Measurements from ENCODE around the gene PCDHGC5. TPM values are rescaled to one million over a fixed set of nuclear protein-coding genes. Genes with fewer than 3 reads are reported as not detected.
A peak's percentile ranks its signal among the peaks of the same experiment; 100 is the strongest.

PCDHGC5 gene
- total and polyA plus RNA-seq, 2 of the 8 experiments (the other 6 are each of a cell fraction or from before 2014, with no cell fraction given): 0.41 to 1.1 TPM

DNA sequence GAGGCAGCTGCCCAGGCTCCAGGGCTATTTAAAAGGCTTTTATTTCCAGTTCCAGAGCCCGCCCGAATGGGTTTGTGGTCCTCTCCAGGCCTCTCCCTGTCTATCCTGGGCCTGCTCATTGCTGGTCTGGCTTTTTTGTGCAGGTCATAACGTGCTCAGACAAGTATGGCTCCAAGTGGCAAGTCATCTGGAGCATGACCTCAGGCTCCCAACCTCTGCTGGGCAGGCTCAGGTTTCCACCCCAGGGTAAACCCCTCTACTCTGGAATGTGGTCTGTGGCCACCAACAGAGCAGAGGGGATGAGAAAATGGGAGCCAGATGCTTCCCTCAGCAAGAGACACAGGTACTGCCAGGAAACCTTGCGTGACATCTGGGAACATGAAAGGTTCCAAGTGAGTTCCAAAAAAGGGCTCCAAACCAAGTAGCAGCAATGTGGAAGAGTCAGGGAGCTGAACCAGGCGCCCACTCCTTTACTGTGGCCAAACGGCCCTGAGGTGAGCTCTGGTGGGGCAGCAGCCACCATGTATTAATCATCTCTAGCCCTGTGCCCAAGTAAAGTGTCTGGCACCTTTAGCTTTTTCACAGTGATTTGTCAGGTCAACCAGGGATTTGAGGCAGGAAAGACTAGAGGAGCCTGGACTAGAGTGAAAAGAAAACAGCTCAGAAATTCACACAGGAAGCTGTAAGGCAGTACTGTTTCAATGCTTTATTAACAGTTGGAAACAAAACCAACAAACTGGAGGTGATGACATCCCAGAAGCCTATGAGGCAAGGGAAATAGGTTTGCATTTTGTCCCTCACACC lies 25.7 kb downstream of the PCDHGC5 start:
- Histone ChIP-seq H4K8ac (ENCODE audit: extremely low read depth, insufficient read depth, low read length) (no peak overlapping the region), H2BK120ac (replicated peaks; ENCODE audit: low read depth, low read length) (no peak overlapping the region), H3K4me3 (ENCODE audit: extremely low read depth in 1 of 4, insufficient read depth in 2 of 4, low read depth in 3 of 4, low read length in 4 of 4) (peak overlapping the region; percentile 61 to 83 (median 76); a peak in 7 of 8 replicates), H3K27me3 (replicated peaks in 1 of 4; ENCODE audit: control insufficient read depth in 3 of 4, extremely low read depth in 1 of 4, insufficient read depth in 3 of 4, low read length in 3 of 4) (no peaks in the 10 kb centered on the region), H2BK12ac (ENCODE audit: low read depth, low read length) (peak overlapping the region; percentile 62; the same call in 1 of the 2 replicates), H3K23me2 (ENCODE audit: low read depth, low read length) (peaks cover 15% of the 10 kb centered on the region), H4K20me1 (replicated peaks in 1 of 2; ENCODE audit: control insufficient read depth in 1 of 2, insufficient read depth in 2 of 2, low read length in 2 of 2) (no peaks in the 10 kb centered on the region), H3K79me1 (ENCODE audit: low read depth, low read length) (no peaks in the 10 kb centered on the region), H3K56ac (replicated peaks; ENCODE audit: insufficient read length, low read depth, low read length) (no peak overlapping the region), H4K91ac (replicated peaks; ENCODE audit: insufficient read length, low read length) (no peak overlapping the region), H2BK15ac (ENCODE audit: low read length) (no peak overlapping the region), H4K5ac (ENCODE audit: insufficient read length, low read depth, low read length) (peak overlapping the region; percentile 24), H3K4me2 (ENCODE audit: insufficient read depth in 1 of 2, low read depth in 2 of 2, low read length in 2 of 2) (peak overlapping the region; percentile 98 to 100), H2AFZ (ENCODE audit: low read length) (no peak overlapping the region), H3K14ac (ENCODE audit: insufficient read length) (no peak overlapping the region), H2BK5ac (ENCODE audit: low read depth, low read length) (peak overlapping the region; percentile 76), H2AK5ac (ENCODE audit: low read depth, low read length) (no peak overlapping the region), H3K18ac (ENCODE audit: extremely low read depth, low read length) (peak overlapping the region; percentile 93), H3K9me3 (ENCODE audit: insufficient read depth in 2 of 2, low read depth in 1 of 2, low read length in 1 of 2) (no peaks in the 10 kb centered on the region), H3K79me2 (ENCODE audit: control insufficient read depth in 1 of 2, insufficient read depth in 2 of 2, low read length in 2 of 2) (no peaks in the 10 kb centered on the region), H3K4me1 (replicated peaks in 1 of 4; ENCODE audit: control insufficient read depth in 3 of 4, insufficient read depth in 4 of 4, low read length in 3 of 4) (peaks cover 3 to 23% (median 9%) of the 10 kb centered on the region in 4 experiments), H2BK20ac (ENCODE audit: low read length) (0 out of 2 replicates have a peak overlapping the region, but pooled peaks have one; percentile 21), H3K36me3 (ENCODE audit: control insufficient read depth in 2 of 4, insufficient read depth in 4 of 4, low read length in 3 of 4) (peaks cover 2 to 17% (median 14%) of the 10 kb centered on the region in 4 experiments; a peak in 6 of 8 replicates), H3K23ac (ENCODE audit: insufficient read length) (no peak overlapping the region), H3K9ac (replicated peaks in 1 of 4; ENCODE audit: extremely low read depth in 1 of 4, low read depth in 3 of 4, low read length in 3 of 4) (peak overlapping the region in 2 of 4 experiments; percentile 20 to 57; a peak in 4 of 7 replicates), H3K4ac (replicated peaks; ENCODE audit: insufficient read length, low read depth, low read length) (no peak overlapping the region), H3K27ac (ENCODE audit: low read depth, low read length) (peak overlapping the region; percentile 84)
- POLR2A ChIA-PET (ENCODE audit: partially characterized antibody): interaction anchor here (0.6 to 5.1 kb wide), 17 partner anchors 9 to 164 kb away, joined by 3 to 33 read pairs (median 4); partner anchors contain the start of genes DIAPH1, PCDHGA10, PCDHGA11 and PCDHGA5
- FAIRE-seq: peak; percentile 85
- CTCF ChIA-PET (ENCODE audit: partially characterized antibody): interaction anchor here (0.5 to 50.9 kb wide), 42 partner anchors 8 to 548 kb away, joined by 3 to 1236 read pairs (median 6); partner anchors contain the start of genes PCDHAC2, PCDHB10, PCDHB11 and PCDHB14
- DNase-seq (ENCODE audit: low read depth in 1 of 2, low spot score in 2 of 2): peak in 1 of 2 experiments; percentile 61
- 37% methylated on average over 6 of the region's 6 CpGs; no CpG with 5 or more reads in 1 of the 2 experiments for WGBS, 2 experiments (ENCODE audit: extremely low coverage in 1 of 2, insufficient coverage in 1 of 2, insufficient read length in 1 of 2, insufficient replicate concordance in 2 of 2, low coverage in 1 of 2, low lambda C conversion rate in 2 of 2, missing lambda C conversion rate in 1 of 2)
- TF ChIP-seq, protein P1, sequence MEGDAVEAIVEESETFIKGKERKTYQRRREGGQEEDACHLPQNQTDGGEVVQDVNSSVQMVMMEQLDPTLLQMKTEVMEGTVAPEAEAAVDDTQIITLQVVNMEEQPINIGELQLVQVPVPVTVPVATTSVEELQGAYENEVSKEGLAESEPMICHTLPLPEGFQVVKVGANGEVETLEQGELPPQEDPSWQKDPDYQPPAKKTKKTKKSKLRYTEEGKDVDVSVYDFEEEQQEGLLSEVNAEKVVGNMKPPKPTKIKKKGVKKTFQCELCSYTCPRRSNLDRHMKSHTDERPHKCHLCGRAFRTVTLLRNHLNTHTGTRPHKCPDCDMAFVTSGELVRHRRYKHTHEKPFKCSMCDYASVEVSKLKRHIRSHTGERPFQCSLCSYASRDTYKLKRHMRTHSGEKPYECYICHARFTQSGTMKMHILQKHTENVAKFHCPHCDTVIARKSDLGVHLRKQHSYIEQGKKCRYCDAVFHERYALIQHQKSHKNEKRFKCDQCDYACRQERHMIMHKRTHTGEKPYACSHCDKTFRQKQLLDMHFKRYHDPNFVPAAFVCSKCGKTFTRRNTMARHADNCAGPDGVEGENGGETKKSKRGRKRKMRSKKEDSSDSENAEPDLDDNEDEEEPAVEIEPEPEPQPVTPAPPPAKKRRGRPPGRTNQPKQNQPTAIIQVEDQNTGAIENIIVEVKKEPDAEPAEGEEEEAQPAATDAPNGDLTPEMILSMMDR (IDR thresholded peaks at IDR 0.05; ENCODE audit: control extremely low read depth in 1 of 3, insufficient read depth in 1 of 3, low read depth in 1 of 3, low read length in 3 of 3): no peak
- no peak for TF ChIP-seq BRCA1 (IDR thresholded peaks at IDR 0.05; ENCODE audit: low read depth, low read length)
- TF ChIP-seq ATF2 (IDR thresholded peaks at IDR 0.05; ENCODE audit: low read length): 0 out of 2 replicates have a peak, but pooled peaks have one; percentile 14
- no peak for TF ChIP-seq BACH1 (IDR thresholded peaks at IDR 0.05; ENCODE audit: low read length)
- no peak for TF ChIP-seq NRF1 (IDR thresholded peaks at IDR 0.05; ENCODE audit: low read depth, low read length)
- TF ChIP-seq HDAC2 (IDR thresholded peaks at IDR 0.05; ENCODE audit: borderline replicate concordance in 1 of 2, low read depth in 2 of 2, low read length in 2 of 2): 0 out of 4 replicates have a peak, but pooled peaks of 1 of the 2 experiments have one; percentile 22

Data from H1 (cell line).